ENCODE results near the gene CLEC2A.

DNA sequence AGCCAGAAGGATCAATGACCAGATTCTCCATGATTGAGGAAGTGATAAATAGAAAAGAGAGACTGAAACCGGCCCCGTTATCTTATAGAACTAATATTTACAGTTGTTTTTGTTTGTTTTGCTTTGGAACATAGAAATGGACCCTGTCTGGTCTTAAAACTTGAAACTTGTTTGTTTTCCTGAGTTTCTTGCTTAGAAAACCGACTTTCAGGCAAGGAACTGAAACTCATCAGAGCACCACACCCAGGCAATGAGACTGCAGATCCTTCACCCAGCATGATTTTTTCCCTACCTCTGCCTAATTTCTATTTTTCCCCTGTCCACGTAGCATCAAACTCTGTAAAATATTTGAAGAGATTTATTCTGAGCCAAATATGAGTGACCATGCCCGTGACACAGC is 28.4 kb upstream of the CLEC2A start:
- TF ChIP-seq, protein P1, sequence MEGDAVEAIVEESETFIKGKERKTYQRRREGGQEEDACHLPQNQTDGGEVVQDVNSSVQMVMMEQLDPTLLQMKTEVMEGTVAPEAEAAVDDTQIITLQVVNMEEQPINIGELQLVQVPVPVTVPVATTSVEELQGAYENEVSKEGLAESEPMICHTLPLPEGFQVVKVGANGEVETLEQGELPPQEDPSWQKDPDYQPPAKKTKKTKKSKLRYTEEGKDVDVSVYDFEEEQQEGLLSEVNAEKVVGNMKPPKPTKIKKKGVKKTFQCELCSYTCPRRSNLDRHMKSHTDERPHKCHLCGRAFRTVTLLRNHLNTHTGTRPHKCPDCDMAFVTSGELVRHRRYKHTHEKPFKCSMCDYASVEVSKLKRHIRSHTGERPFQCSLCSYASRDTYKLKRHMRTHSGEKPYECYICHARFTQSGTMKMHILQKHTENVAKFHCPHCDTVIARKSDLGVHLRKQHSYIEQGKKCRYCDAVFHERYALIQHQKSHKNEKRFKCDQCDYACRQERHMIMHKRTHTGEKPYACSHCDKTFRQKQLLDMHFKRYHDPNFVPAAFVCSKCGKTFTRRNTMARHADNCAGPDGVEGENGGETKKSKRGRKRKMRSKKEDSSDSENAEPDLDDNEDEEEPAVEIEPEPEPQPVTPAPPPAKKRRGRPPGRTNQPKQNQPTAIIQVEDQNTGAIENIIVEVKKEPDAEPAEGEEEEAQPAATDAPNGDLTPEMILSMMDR (IDR thresholded peaks at IDR 0.05): no peak
- TF ChIP-seq POLR2AphosphoS5 (IDR thresholded peaks at IDR 0.05; ENCODE audit: low read depth, low read length): no peak
- TF ChIP-seq, protein P2, sequence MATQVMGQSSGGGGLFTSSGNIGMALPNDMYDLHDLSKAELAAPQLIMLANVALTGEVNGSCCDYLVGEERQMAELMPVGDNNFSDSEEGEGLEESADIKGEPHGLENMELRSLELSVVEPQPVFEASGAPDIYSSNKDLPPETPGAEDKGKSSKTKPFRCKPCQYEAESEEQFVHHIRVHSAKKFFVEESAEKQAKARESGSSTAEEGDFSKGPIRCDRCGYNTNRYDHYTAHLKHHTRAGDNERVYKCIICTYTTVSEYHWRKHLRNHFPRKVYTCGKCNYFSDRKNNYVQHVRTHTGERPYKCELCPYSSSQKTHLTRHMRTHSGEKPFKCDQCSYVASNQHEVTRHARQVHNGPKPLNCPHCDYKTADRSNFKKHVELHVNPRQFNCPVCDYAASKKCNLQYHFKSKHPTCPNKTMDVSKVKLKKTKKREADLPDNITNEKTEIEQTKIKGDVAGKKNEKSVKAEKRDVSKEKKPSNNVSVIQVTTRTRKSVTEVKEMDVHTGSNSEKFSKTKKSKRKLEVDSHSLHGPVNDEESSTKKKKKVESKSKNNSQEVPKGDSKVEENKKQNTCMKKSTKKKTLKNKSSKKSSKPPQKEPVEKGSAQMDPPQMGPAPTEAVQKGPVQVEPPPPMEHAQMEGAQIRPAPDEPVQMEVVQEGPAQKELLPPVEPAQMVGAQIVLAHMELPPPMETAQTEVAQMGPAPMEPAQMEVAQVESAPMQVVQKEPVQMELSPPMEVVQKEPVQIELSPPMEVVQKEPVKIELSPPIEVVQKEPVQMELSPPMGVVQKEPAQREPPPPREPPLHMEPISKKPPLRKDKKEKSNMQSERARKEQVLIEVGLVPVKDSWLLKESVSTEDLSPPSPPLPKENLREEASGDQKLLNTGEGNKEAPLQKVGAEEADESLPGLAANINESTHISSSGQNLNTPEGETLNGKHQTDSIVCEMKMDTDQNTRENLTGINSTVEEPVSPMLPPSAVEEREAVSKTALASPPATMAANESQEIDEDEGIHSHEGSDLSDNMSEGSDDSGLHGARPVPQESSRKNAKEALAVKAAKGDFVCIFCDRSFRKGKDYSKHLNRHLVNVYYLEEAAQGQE (IDR thresholded peaks at IDR 0.05; ENCODE audit: insufficient read depth in 1 of 2, low read depth in 2 of 2, low read length in 1 of 2): no peak
